IPS-15b (cell line): ENCODE data around the gene SLC35F2.
"Not testable (repeated sequence)": the region's sequence is repeated elsewhere in the genome, so short reads cannot be mapped to it uniquely, and the experiment has no call there.

Experiments used
- H3K27me3 ChIP-seq: one replicate; pipeline ENCODE4 v1.6.1; 2013; ENCODE audit warnings: low read length; ENCODE audit not compliant: control insufficient read depth, insufficient read depth
- H3K36me3 ChIP-seq: one replicate; pipeline ENCODE4 v1.6.1; 2013; ENCODE audit warnings: low read length; ENCODE audit not compliant: control insufficient read depth, insufficient read depth
- H3K4me1 ChIP-seq: one replicate; pipeline ENCODE4 v1.6.1; 2013; ENCODE audit warnings: mild to moderate bottlenecking, low read length; ENCODE audit not compliant: control insufficient read depth, insufficient read depth
- H3K4me3 ChIP-seq: one replicate; pipeline ENCODE4 v1.5.1; 2013; ENCODE audit warnings: low read depth, low read length
- H3K9ac ChIP-seq: one replicate; pipeline ENCODE4 v1.6.1; 2013; ENCODE audit warnings: low read depth, mild to moderate bottlenecking, low read length
- H3K9me3 ChIP-seq: one replicate; pipeline ENCODE4 v1.6.1; 2013; ENCODE audit warnings: mild to moderate bottlenecking, low read length; ENCODE audit not compliant: control insufficient read depth, insufficient read depth

SLC35F2 gene

DNA sequence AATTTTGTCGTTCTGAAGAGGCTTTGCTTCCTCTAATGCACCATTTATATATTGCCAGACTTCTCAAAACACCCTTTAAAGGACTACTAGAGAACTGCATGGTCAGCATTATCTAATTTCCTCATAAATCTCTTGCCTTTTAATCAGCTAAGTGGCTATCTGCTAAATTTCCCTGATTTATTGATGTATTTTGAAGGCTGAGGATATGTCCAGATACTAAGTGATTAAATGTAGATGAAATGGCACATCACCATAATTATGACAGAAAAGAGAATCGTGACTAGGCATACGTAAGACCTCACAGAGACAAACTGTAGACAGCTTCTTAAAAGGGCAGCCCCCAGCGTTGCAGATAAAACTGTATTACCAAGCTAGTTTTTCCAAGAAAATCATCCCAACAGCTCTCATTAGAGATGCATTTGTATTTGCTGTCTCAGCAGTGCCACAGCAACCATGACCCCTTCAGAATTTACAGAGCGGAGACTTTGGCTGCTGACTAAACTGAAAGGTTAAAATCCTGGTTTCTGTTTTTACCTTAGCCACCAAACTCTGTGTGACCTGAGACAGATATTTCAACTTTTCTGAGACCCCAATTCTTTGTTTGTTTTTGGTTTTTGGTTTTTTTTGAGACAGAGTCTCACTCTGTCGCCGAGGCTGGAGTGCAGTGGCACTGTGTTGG lies 79.6 kb downstream of the SLC35F2 start:
- Histone ChIP-seq H3K4me1 (no peaks in the 10 kb centered on the region), H3K27me3 (no peaks in the 10 kb centered on the region), H3K4me3 (no peak overlapping the region), H3K36me3 (no peaks in the 10 kb centered on the region), H3K9ac (no peak overlapping the region), H3K9me3 (no peaks in the 10 kb centered on the region)

DNA sequence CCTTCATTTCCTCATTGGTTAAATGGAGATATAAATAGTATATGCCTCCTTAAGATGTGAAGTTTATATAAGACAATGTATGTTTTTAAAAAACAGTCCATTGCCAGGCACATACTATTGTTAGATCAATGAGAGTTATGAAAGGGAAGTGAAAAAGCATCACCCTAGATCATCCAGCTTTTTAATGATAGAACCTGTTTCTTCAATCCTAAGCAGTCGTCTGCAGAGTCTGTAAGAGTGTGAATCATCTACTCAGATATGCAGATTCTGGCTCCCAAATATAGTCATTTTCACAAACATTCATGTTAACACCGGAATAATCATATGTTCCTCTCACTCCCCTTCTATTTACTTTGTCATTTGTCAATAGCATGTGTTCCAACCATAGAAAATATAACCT lies 81.5 kb downstream of the SLC35F2 start:
- H3K9me3 ChIP-seq, result no peaks in the 10 kb centered on the region
- H3K4me1 ChIP-seq, result no peaks in the 10 kb centered on the region
- H3K36me3 ChIP-seq, result no peaks in the 10 kb centered on the region
- H3K9ac ChIP-seq, result no peak overlapping the region
- H3K27me3 ChIP-seq, result no peaks in the 10 kb centered on the region
- no peak overlapping the region for H3K4me3 ChIP-seq

DNA sequence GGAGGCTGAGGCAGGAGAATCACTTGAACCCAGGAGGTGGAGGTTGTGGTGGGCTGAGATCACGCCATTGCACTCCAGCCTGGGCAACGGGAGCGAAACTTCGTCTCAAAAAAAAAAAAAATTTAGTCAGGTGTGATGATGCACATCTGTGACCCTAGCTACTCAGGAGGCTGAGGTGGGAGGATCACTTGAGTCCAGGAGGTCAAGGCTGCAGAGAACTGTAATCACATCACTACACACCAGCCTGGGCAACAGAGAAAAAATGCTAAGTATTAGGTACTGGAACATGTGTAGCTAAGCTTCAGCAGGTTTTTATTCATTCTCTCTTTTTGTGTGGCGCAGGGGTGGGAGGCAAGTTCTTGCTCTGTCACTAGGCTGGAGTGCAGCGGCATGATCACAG lies 82.5 kb downstream of the SLC35F2 start:
- Histone ChIP-seq H3K4me3 (no peak overlapping the region), H3K27me3 (no peaks in the 10 kb centered on the region), H3K9me3 (no peaks in the 10 kb centered on the region), H3K4me1 (no peaks in the 10 kb centered on the region), H3K9ac (no peak overlapping the region), H3K36me3 (no peaks in the 10 kb centered on the region)

- Histone ChIP-seq H3K4me3 (no peak overlapping the region), H3K9ac (no peak overlapping the region), H3K36me3 (no peaks in the 10 kb centered on the region), H3K27me3 (no peaks in the 10 kb centered on the region), H3K9me3 (no peaks in the 10 kb centered on the region), H3K4me1 (no peaks in the 10 kb centered on the region)
Observed at GRCh38 chr11:107770551-107770951, 88.0 kb downstream of the SLC35F2 start.

DNA sequence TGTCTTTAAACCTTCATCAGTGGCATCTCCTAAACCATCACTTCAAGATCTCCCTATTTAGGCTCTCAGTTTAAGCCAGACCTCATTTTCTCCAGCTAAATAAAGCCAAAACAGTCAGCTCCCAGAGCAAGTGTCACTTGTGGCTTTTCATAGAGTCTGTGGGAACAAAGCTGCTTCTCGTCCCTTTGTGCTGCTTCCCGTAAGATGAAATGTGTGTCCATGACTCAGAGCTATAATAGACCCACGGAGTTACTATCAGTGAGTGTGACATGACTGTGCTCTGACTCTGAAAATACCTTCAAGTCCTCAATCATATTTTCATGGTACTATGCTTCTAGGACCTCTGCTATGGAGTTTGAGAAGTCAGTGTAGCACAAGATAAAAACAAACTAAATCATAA lies 89.4 kb downstream of the SLC35F2 start:
- H3K9ac ChIP-seq, result no peak overlapping the region
- H3K9me3 ChIP-seq, result no peaks in the 10 kb centered on the region
- no peaks in the 10 kb centered on the region for H3K4me1 ChIP-seq
- no peaks in the 10 kb centered on the region for H3K27me3 ChIP-seq
- H3K36me3 ChIP-seq, result no peaks in the 10 kb centered on the region
- no peak overlapping the region for H3K4me3 ChIP-seq

GRCh38 chr11:107758719-107759355 lies 99.8 kb downstream of the SLC35F2 start:
- H3K9me3 ChIP-seq, H3K9ac ChIP-seq, H3K4me3 ChIP-seq, H3K4me1 ChIP-seq, H3K36me3 ChIP-seq, H3K27me3 ChIP-seq: not testable (repeated sequence)

GRCh38 chr11:107757661-107758060 lies 100.9 kb downstream of the SLC35F2 start:
- Histone ChIP-seq H3K9me3 (no peaks in the 10 kb centered on the region), H3K4me3 (no peak overlapping the region), H3K9ac (no peak overlapping the region), H3K27me3 (no peaks in the 10 kb centered on the region), H3K36me3 (no peaks in the 10 kb centered on the region), H3K4me1 (no peaks in the 10 kb centered on the region)

GRCh38 chr11:107756553-107756952 lies 102.0 kb downstream of the SLC35F2 start:
- H3K36me3 ChIP-seq, result no peaks in the 10 kb centered on the region
- no peaks in the 10 kb centered on the region for H3K4me1 ChIP-seq
- no peaks in the 10 kb centered on the region for H3K9me3 ChIP-seq
- no peak overlapping the region for H3K9ac ChIP-seq
- H3K27me3 ChIP-seq, result no peaks in the 10 kb centered on the region
- no peak overlapping the region for H3K4me3 ChIP-seq

- H3K4me1 ChIP-seq, result no peaks in the 10 kb centered on the region
- no peaks in the 10 kb centered on the region for H3K27me3 ChIP-seq
- H3K9ac ChIP-seq, result no peak overlapping the region
- no peak overlapping the region for H3K4me3 ChIP-seq
- H3K36me3 ChIP-seq, result no peaks in the 10 kb centered on the region
- no peaks in the 10 kb centered on the region for H3K9me3 ChIP-seq
Observed at GRCh38 chr11:107752949-107753822, 105.4 kb downstream of the SLC35F2 start.

DNA sequence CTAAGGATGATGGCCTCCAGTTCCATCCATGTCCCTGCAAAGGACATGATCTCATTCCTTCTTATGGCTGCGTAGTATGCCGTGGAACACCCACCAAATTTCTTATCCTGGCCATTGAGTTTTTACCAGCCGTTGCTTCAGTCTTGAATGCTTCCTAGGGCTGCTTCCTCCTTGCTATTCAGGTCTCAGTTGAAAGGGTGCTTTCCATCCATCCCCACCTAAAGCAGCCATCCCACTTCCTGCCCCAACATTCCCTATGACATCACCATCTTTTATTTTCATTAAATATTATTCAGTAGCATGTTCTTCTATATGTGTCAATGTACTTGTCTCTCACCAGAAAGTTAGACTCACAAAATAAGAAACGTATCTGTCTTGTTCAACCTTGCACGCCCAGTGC lies 106.1 kb downstream of the SLC35F2 start:
- no peaks in the 10 kb centered on the region for H3K4me1 ChIP-seq
- H3K36me3 ChIP-seq, result no peaks in the 10 kb centered on the region
- no peak overlapping the region for H3K9ac ChIP-seq
- no peaks in the 10 kb centered on the region for H3K27me3 ChIP-seq
- H3K4me3 ChIP-seq, result no peak overlapping the region
- H3K9me3 ChIP-seq, result no peaks in the 10 kb centered on the region

DNA sequence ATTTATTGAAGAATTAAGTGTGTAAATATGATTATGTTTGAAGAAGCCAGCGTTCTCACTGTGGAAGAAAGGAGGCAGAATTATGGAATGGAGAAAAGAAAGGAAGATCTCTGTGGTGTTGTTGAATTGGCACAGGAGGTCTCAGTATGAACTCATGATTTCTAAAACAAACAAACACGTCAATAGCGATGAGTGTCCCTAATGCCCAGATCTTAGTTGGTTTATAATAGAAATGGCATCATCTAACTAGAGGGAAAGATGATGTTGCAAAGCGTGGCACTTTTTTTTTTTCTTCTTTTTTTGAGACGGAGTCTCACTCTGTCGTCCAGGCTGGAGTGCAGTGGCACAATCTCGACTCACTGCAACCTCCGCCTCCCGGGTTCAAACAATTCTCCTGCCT lies 107.5 kb downstream of the SLC35F2 start:
- no peaks in the 10 kb centered on the region for H3K9me3 ChIP-seq

GRCh38 chr11:107750313-107750712 lies 108.3 kb downstream of the SLC35F2 start:
- no peaks in the 10 kb centered on the region for H3K36me3 ChIP-seq
- no peaks in the 10 kb centered on the region for H3K4me1 ChIP-seq
- no peak overlapping the region for H3K9ac ChIP-seq
- no peaks in the 10 kb centered on the region for H3K9me3 ChIP-seq
- no peaks in the 10 kb centered on the region for H3K27me3 ChIP-seq
- H3K4me3 ChIP-seq, result no peak overlapping the region

More for the DNA sequence above, 107.5 kb downstream of the SLC35F2 start:
- Histone ChIP-seq H3K4me1 (no peaks in the 10 kb centered on the region), H3K36me3 (no peaks in the 10 kb centered on the region), H3K9ac (no peak overlapping the region), H3K4me3 (no peak overlapping the region), H3K27me3 (no peaks in the 10 kb centered on the region)
